Fibroblast of gingiva (primary cell): ENCODE results near the gene BABAM2.
"Not testable (repeated sequence)": the region's sequence is repeated elsewhere in the genome, so short reads cannot be mapped to it uniquely, and the experiment has no call there.

Source experiments
- DNase-seq: peaks from one replicate; pipeline ENCODE4 v3.0.0-alpha.2; 2011; ENCODE audit warnings: low read depth

Gene BABAM2

GRCh38 chr2:28332696-28333095 is 442.2 kb downstream of the BABAM2 start:
- DNase-seq: no peak

- DNase-seq: peak; percentile 23
These were observed 443.3 kb downstream of the BABAM2 start for GRCh38 chr2:28333606-28334526.

- DNase-seq: no peak
These were observed 444.0 kb downstream of the BABAM2 start for GRCh38 chr2:28334527-28334894.

- not testable (repeated sequence) for DNase-seq
These were observed 444.7 kb downstream of the BABAM2 start for GRCh38 chr2:28335265-28335664.

GRCh38 chr2:28335666-28336065 is 445.1 kb downstream of the BABAM2 start:
- DNase-seq: no peak

- DNase-seq: no peak
These were observed 445.9 kb downstream of the BABAM2 start for GRCh38 chr2:28336264-28336980.

- DNase-seq: no peak
These were observed 446.6 kb downstream of the BABAM2 start for GRCh38 chr2:28336982-28337627.

- peak; percentile 98 for DNase-seq
These were observed 447.7 kb downstream of the BABAM2 start for GRCh38 chr2:28338046-28338817.

GRCh38 chr2:28338831-28339321 is 448.3 kb downstream of the BABAM2 start:
- DNase-seq: no peak

- DNase-seq: no peak
These were observed 449.1 kb downstream of the BABAM2 start for GRCh38 chr2:28339516-28340175.

- DNase-seq: no peak
These were observed 450.0 kb downstream of the BABAM2 start for GRCh38 chr2:28340312-28341202.

- peak; percentile 23 for DNase-seq
These were observed 450.8 kb downstream of the BABAM2 start for GRCh38 chr2:28341208-28341891.

GRCh38 chr2:28342081-28342967 is 451.8 kb downstream of the BABAM2 start:
- peak; percentile 96 for DNase-seq

- peak; percentile 21 for DNase-seq
These were observed 452.8 kb downstream of the BABAM2 start for GRCh38 chr2:28343184-28343942.

GRCh38 chr2:28343971-28344715 is 453.6 kb downstream of the BABAM2 start:
- no peak for DNase-seq

- no peak for DNase-seq
These were observed 454.3 kb downstream of the BABAM2 start for GRCh38 chr2:28344756-28345373.

- no peak for DNase-seq
These were observed 455.1 kb downstream of the BABAM2 start for GRCh38 chr2:28345619-28346018.
